ENCODE measurements around the gene PBX1.

The PBX1 gene

DNA sequence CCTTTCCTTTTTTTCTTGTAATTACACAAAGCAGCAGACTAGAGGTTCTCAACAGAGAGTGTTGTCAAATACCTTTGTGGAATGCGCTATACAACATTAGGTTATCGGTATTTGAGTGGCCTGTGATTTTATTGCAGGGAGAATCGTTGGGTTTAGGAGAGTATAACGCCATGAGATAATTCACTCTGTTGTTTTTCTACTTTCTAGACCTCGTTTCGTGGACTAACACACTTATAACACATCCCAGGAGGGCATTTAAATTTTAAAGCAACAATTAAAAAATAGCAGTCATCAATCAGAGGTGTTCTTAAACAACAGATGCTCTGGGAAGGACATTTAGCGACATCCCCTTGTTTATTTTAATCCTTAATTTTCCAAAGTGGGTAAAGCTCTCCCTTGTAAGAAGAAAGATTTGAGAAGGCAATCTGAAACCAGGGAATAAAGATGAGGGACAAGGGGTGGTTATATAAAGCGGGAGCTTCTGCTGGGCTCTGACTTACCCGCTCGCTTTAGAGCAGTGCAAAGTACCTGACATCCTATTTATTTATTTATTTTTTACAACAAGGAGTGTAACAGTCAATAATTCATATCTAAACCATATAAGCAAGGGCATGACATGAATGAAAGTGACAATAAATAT lies 4.9 kb downstream of the PBX1 start:
- no peak for DNase-seq (ENCODE audit: low read depth)

GRCh38 chr1:164564378-164564777 lies 5.4 kb downstream of the PBX1 start:
- no peak for DNase-seq (ENCODE audit: low read depth)

- no peak for DNase-seq (ENCODE audit: low read depth)
Measured at GRCh38 chr1:164565357-164565756, 6.4 kb downstream of the PBX1 start.

- DNase-seq (ENCODE audit: low read depth) = no peak
Measured at GRCh38 chr1:164567774-164568173, 8.8 kb downstream of the PBX1 start.

- DNase-seq (ENCODE audit: low read depth) = no peak
Measured at GRCh38 chr1:164569241-164569640, 10.3 kb downstream of the PBX1 start.

DNA sequence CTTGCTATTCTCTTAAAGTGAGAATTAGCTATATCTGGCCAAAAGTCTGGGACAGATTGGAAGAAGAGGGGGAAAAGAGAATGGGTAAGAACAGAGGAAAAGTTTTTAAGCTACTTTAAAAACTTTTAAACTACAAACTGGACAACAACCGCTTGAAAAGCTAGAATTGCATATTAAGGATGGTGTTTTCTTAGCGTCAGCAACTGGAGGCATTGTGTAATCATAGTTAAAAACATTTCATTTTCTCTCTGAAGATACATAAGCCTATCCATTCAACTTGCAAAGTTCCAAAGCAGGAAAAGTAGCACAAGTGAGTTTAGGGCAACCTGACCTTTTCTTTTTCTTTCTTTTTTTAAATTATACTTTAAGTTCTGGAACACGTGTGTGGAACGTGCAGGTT lies 10.9 kb downstream of the PBX1 start:
- DNase-seq (ENCODE audit: low read depth) = no peak

DNA sequence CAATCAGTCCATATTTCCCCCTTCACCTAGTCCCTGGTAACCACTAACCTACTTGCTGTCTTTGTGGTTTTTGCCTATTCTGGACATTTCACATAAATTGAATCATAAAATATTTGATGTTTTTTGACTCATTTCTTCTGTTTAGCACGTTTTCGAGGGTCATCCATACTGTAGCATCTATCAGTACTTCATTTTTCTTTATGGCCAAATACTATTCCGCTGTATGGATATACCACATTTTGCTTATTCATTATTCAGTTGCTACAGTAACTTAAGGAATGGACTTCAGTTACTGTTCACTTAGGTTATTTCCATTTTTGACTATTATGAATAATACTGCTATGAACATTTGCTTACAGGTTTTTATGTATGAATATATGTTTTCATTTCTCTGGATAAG lies 12.3 kb downstream of the PBX1 start:
- DNase-seq (ENCODE audit: low read depth) = no peak

- DNase-seq (ENCODE audit: low read depth) = no peak
Measured at GRCh38 chr1:164575356-164575886, 16.4 kb downstream of the PBX1 start.

GRCh38 chr1:164576291-164577271 lies 17.6 kb downstream of the PBX1 start:
- DNase-seq (ENCODE audit: low read depth) = no peak

DNA sequence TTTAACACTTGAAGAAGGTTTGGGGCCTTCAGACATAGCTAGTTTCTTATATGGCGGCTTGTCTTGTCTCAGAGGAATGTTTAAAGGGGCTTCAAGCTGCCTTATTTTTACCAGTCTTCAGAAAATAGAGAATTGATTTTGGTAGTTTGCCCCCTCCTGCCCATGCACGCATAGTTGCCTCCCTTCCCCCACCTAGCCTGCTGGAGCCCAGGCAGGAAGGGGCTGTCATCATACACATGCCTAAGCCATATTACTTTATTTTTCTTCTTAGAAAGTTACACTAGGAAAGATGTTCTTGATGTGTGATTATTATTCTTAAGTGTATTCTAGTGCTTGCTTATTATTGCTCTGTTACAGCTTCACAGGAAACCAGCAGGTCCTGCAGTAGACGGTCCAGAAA lies 18.3 kb downstream of the PBX1 start:
- DNase-seq (ENCODE audit: low read depth) = no peak

- DNase-seq (ENCODE audit: low read depth) = no peak
Measured at GRCh38 chr1:164578479-164579200, 19.7 kb downstream of the PBX1 start.

DNA sequence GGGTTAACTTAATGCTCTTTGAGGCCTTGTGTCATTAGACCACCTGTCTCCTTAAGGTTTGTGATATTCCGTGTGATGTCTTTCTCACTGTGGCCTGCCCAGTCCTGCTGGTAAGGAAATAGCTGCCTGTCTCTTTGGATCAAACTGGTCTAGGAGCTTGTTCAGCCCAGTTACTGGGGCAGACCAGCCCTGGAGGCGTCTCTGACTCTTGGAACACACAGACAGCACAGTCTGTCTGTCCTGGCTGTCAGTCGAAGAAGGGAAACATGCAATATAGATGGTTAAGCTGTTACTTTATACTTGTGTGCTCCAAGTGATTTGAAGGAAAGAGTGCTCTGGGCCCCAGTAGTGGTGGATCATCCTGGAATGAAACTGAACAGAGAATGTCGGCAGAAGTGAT lies 20.4 kb downstream of the PBX1 start:
- no peak for DNase-seq (ENCODE audit: low read depth)

DNA sequence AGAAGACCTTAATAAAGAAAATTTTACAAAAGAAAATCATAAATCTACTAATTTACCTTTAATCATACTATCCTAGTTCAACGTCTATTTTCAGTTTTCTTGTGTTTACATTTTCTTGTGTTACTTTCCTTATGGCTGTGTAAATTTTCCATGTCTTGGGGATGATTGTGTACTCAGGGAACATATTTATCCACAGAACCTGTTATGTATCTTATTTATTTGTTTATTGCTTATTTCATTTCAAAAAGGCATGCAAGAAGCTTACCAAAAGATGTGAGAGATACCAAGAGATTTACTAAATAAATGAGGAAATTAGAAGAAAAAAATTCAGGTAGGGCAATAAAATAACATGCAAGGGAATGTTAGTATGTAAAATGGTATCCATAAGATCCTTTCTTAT lies 22.8 kb downstream of the PBX1 start:
- no peak for DNase-seq (ENCODE audit: low read depth)

GRCh38 chr1:164583196-164583595 lies 24.2 kb downstream of the PBX1 start:
- DNase-seq (ENCODE audit: low read depth) = no peak

- no peak for DNase-seq (ENCODE audit: low read depth)
Measured at GRCh38 chr1:164583835-164584539, 25.0 kb downstream of the PBX1 start.

GRCh38 chr1:164586591-164586990 lies 27.6 kb downstream of the PBX1 start:
- DNase-seq (ENCODE audit: low read depth) = no peak

GRCh38 chr1:164587617-164588501 lies 28.9 kb downstream of the PBX1 start:
- DNase-seq (ENCODE audit: low read depth) = no peak

DNA sequence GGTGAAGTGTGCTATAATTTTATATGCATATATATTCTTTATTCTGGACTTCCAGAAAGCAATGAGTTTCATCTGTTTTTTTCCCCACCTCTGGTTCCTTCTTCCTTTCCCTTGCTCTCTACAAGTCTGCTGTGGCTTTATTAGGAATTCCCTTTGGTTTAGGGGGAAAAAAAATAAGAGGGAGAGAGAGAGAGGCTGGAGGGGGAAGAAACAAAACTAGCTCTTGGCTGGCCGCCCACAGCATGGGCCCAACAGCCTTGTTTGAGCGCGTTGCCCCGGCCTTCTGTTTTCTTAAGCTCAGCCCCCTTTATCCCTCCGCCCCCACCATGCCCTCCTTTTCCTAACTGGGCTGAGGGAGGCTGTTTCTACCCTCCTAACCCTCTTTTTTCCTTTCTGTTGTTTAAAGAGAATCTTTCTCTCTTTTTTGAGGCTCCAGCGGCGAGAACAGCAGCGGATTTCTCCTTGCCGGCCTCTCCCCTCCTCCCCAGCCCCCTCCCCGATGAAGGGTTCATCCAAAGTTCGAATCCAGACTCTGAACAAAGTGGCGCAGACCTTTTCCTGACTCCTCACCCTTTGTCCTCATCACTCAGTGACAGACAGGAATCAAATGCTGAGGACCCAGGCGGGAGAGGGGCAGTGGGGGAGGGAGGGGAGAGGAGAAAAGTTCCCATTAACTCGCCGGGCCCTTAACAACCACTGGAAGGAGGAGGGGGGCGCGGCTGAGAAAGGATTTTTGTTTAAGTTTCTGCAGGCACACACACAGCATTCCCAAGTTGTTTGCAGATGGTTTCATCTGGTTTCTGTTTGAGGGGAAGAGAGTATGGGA lies 29.7 kb downstream of the PBX1 start:
- no peak for DNase-seq (ENCODE audit: low read depth)

DNA sequence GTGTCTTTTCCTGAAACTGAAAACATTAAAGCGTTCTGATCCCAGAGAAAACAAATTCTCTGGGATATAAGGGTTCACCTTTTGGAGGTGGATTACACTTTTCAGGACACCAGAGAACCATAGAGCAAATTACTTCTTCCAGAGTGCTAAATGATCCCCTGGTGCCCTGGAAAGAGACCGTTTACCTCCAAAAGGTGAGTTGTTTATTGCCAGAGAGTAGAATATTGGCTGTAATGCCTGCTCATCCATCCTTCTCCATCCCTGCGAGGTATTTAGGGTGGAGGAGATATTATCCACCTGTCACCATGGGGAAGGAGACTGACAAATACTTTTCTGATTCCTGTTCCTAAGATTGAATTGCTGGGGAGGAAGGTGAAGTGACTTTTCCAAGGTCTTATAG lies 30.4 kb downstream of the PBX1 start:
- DNase-seq (ENCODE audit: low read depth) = no peak

DNA sequence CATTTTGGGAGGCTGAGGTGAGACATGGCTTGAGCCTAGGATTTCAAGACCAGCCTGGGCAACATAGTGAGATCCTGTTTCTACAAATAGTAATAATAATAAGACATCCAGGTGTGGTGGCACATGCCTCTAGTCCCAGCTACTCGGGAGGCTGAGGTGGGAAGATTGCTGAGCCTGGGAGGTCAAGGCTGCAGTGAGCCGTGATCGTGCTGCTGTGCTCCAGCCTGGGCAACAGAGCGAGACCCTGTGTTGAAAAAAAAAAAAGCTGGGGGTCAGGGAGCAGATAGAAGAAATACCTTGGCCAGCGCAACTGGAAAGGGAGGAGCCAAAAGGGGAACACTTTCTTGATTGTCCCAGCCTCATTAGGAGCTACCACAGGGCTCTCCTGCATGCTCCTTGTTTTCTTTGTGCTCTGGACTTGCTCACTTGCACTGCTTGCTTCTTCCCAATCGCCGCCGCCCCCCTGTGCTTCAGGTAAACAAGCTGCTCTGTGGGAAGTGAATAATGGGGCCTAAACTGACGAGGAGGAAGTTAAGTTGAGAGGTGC lies 31.1 kb downstream of the PBX1 start:
- no peak for DNase-seq (ENCODE audit: low read depth)
